Neutrophil (primary cell): ENCODE results near the gene SDCBP2.
A peak's percentile ranks its signal among the peaks of the same experiment; 100 is the strongest.

Source experiments
- H3K27ac ChIP-seq: fragments of 200-600 bp; sonication (generic); 2 replicates; pipeline ENCODE4 v1.5.1; 2016; ENCODE audit warnings: mild to moderate bottlenecking, moderate library complexity
- H3K27me3 ChIP-seq: fragments of 200-600 bp; sonication (generic); 2 replicates; pipeline ENCODE4 v1.6.0; 2016; ENCODE audit warnings: mild to moderate bottlenecking
- H3K36me3 ChIP-seq: fragments of 200-600 bp; sonication (generic); 2 replicates; pipeline ENCODE4 v1.5.1; 2017
- H3K4me1 ChIP-seq, 2 experiments: fragments of 200-600 bp in 1 of 2; sonication (generic) in 1 of 2; 1 replicate in 1 of 2; 2 replicates in 1 of 2; pipeline versions ENCODE4 v1.5.1 to v1.6.1; 2013 to 2016; ENCODE audit warnings: low read depth in 1 of 2, low read length in 1 of 2, mild to moderate bottlenecking in 1 of 2, moderate library complexity in 1 of 2; ENCODE audit not compliant: control insufficient read depth in 1 of 2, insufficient read depth in 1 of 2
- H3K4me3 ChIP-seq, 2 experiments: fragments of 200-600 bp in 1 of 2; sonication (generic) in 1 of 2; 1 replicate in 1 of 2; 2 replicates in 1 of 2; pipeline ENCODE4 v1.5.1; 2013 to 2016; ENCODE audit warnings: low read depth in 1 of 2, low read length in 1 of 2, mild to moderate bottlenecking in 1 of 2, moderate library complexity in 1 of 2
- H3K9me3 ChIP-seq: fragments of 200-600 bp; sonication (generic); 2 replicates; pipeline ENCODE4 v1.5.1; 2016
- CTCF ChIP-seq: fragments of 200-600 bp; sonication (generic); IDR thresholded peaks from 2 replicates; pipeline ENCODE4 v1.5.1; 2016; ENCODE audit warnings: antibody characterized with exemption

SDCBP2 gene

GRCh38 chr20:1319462-1319861 is 9.5 kb downstream of the SDCBP2 start:
- Histone ChIP-seq H3K36me3 (no peaks in the 10 kb centered on the region), H3K27me3 (no peaks in the 10 kb centered on the region), H3K9me3 (no peaks in the 10 kb centered on the region), H3K27ac (no peak overlapping the region), H3K4me1 (peaks cover 17 to 19% of the 10 kb centered on the region in 2 experiments), H3K4me3 (no peak overlapping the region)
- no peak for TF ChIP-seq CTCF

DNA sequence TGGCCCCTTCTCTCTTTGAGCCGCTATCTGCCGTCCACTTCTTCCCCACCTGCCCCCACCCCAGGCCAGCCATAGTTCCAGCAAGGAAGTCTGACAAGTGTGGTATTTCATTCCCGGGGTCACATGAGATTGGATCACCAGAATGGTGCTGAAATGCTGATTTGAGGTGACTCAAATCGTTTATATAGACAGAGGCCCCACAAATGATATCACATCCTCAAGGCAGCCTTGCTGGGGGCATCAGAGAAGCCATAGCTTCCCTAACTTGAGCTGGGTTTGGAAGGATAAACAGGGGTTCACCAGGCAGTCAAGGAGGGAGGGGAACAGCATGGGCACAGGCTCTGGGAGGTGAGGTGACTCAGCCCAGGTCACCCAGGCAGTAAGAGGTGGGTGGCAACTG is 9.9 kb downstream of the SDCBP2 start:
- no peaks in the 10 kb centered on the region for H3K9me3 ChIP-seq

DNA sequence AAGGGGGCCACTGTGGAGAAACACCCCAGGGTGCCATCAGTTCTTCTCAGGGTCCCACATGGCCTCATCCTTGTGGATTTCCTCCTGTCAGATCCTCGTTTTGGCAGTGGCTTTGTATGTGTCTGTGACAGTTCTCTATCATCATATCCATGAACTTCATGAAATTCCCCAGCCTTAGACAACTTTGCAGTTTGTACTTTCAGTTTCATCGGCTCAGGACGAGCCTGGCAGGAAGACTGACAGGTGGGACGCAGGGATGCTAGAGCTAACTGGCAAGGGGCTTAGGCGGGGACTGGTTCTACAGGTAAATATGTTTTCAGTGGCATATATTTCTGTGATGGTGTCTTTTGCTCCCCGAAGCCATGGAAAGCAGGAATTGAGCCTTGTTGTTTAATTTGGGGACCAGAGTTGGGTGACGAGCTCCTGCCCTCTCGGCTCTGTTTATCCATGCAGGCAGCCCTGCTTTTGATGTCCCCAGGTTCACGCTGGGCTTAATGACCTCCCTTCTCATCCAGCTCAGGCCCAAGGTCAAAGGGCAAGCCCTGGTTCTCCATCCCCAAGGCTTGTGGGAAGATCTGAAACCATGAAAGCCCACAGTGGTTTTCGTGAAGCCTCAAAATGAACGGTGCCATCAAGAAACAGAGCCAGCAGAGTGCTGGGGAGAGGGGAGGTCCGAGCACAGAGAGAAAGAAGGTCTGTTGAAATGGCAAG is 11.2 kb downstream of the SDCBP2 start:
- no peaks in the 10 kb centered on the region for H3K27me3 ChIP-seq
- H3K4me3 ChIP-seq = no peak overlapping the region
- TF ChIP-seq CTCF = no peak
- no peaks in the 10 kb centered on the region for H3K9me3 ChIP-seq
- H3K36me3 ChIP-seq = no peaks in the 10 kb centered on the region
- H3K27ac ChIP-seq = no peak overlapping the region
- peaks cover 8 to 10% of the 10 kb centered on the region in 2 experiments for H3K4me1 ChIP-seq

More for the DNA sequence above, 9.9 kb downstream of the SDCBP2 start:
- no peaks in the 10 kb centered on the region for H3K36me3 ChIP-seq
- H3K27me3 ChIP-seq = no peaks in the 10 kb centered on the region
- H3K4me1 ChIP-seq = peaks cover 13 to 15% of the 10 kb centered on the region in 2 experiments
- no peak overlapping the region for H3K4me3 ChIP-seq
- TF ChIP-seq CTCF = no peak
- no peak overlapping the region for H3K27ac ChIP-seq

DNA sequence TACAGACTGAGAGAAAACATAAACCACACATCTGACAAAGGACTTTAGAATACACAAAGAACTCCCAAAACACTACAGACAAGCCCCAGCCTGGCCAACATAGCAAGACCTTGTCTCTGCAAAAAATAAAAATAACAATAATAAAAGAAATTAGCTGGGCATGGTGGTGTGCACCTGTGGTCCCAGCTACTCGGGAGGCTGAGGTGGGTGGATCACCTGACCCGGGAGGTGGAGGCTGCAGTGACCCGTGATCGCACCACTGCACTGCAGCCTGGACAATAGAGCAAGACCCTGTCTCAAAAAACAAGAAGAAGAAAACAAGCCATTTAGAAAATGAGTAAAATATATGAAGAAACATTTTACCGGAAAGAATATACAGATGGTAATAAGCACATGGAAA is 13.1 kb downstream of the SDCBP2 start:
- TF ChIP-seq CTCF = no peak
- Histone ChIP-seq H3K27ac (no peak overlapping the region), H3K4me1 (peaks cover 6 to 7% of the 10 kb centered on the region in 2 experiments), H3K36me3 (no peaks in the 10 kb centered on the region), H3K27me3 (no peaks in the 10 kb centered on the region), H3K4me3 (no peak overlapping the region), H3K9me3 (no peaks in the 10 kb centered on the region)

DNA sequence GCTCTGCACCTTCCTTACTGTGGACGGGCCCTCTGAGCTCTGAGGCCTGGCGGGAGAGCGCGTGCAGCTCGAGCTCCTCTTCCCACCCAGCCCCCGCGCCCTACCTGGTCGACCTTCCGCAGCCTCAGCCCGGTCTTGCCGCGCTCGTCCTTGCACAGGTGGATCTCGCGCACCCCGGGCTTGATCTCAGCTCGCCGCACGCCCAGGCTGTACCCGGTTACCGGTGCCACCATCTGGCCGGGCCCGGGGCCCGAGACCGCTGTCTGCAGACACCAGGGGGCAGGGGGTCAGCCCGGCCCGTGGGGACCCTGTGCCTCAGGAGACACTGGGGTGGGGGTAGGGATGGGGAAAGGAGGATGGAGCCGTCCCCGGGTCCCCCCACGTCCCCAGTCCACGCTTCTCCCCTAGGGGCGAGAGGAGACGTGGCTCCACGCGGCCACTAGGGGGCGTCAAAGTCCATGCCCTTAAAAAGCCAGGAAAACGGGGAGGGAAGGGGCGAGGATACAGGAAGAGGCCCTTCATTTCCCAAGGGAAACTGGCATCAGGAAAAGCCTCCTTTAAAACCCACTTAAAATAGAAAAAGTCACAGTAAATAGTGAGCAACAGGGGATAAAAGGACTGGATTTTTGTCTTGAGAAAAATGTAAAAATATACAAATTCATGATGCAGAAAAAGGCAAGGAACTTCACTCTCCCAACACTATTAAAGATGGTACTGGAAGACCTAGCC is 15.5 kb downstream of the SDCBP2 start:
- Histone ChIP-seq H3K4me1 (peaks cover 6 to 7% of the 10 kb centered on the region in 2 experiments), H3K9me3 (no peaks in the 10 kb centered on the region), H3K4me3 (no peak overlapping the region), H3K36me3 (no peaks in the 10 kb centered on the region), H3K27me3 (no peaks in the 10 kb centered on the region), H3K27ac (no peak overlapping the region)
- peak; percentile 93 for TF ChIP-seq CTCF
